ENCODE data around the gene CLDND2.

CLDND2 gene

GRCh38 chr19:51377422-51377821 is 8.6 kb upstream of the CLDND2 start:
- Histone ChIP-seq H3K9ac (ENCODE audit: low read length) (no peak overlapping the region), H3K4me1 (ENCODE audit: insufficient read depth, low read length) (no peaks in the 10 kb centered on the region), H3K27ac (ENCODE audit: low read depth, low read length) (no peak overlapping the region), H3K9me3 (ENCODE audit: low read length) (no peaks in the 10 kb centered on the region), H3K4me3 (ENCODE audit: low read depth in 1 of 2, low read length in 2 of 2) (no peak overlapping the region), H3K27me3 (ENCODE audit: control insufficient read depth in 1 of 2, insufficient read depth in 2 of 2, low read length in 2 of 2) (no peaks in the 10 kb centered on the region), H3K36me3 (ENCODE audit: insufficient read depth, low read length) (no peaks in the 10 kb centered on the region)

GRCh38 chr19:51375504-51376221 is 6.9 kb upstream of the CLDND2 start:
- Histone ChIP-seq H3K4me3 (ENCODE audit: low read depth in 1 of 2, low read length in 2 of 2) (no peak overlapping the region), H3K27me3 (ENCODE audit: control insufficient read depth in 1 of 2, insufficient read depth in 2 of 2, low read length in 2 of 2) (no peaks in the 10 kb centered on the region), H3K27ac (ENCODE audit: low read depth, low read length) (no peak overlapping the region), H3K9me3 (ENCODE audit: low read length) (no peaks in the 10 kb centered on the region), H3K9ac (ENCODE audit: low read length) (no peak overlapping the region), H3K36me3 (ENCODE audit: insufficient read depth, low read length) (no peaks in the 10 kb centered on the region), H3K4me1 (ENCODE audit: insufficient read depth, low read length) (no peaks in the 10 kb centered on the region)

- Histone ChIP-seq H3K27ac (ENCODE audit: low read depth, low read length) (no peak within 1 kb of the TSS), H3K36me3 (ENCODE audit: insufficient read depth, low read length) (no peaks in the 10 kb centered on the region), H3K4me3 (ENCODE audit: low read depth in 1 of 2, low read length in 2 of 2) (no peak within 1 kb of the TSS), H3K4me1 (ENCODE audit: insufficient read depth, low read length) (peaks cover 6% of the 10 kb centered on the region), H3K9me3 (ENCODE audit: low read length) (no peaks in the 10 kb centered on the region), H3K9ac (ENCODE audit: low read length) (no peak within 1 kb of the TSS), H3K27me3 (ENCODE audit: control insufficient read depth in 1 of 2, insufficient read depth in 2 of 2, low read length in 2 of 2) (no peaks in the 10 kb centered on the region)
These were observed 4.1 kb upstream of the CLDND2 start, which contains the start of gene NKG7 for GRCh38 chr19:51372649-51373504. NKG7 (minus strand) TSS chr19:51372654; CDS start chr19:51372535, 119 bp downstream.

- Histone ChIP-seq H3K27me3 (ENCODE audit: control insufficient read depth in 1 of 2, insufficient read depth in 2 of 2, low read length in 2 of 2) (no peaks in the 10 kb centered on the region), H3K4me3 (ENCODE audit: low read depth in 1 of 2, low read length in 2 of 2) (no peak overlapping the region), H3K9me3 (ENCODE audit: low read length) (no peaks in the 10 kb centered on the region), H3K27ac (ENCODE audit: low read depth, low read length) (no peak overlapping the region), H3K4me1 (ENCODE audit: insufficient read depth, low read length) (peaks cover 6% of the 10 kb centered on the region), H3K9ac (ENCODE audit: low read length) (no peak overlapping the region), H3K36me3 (ENCODE audit: insufficient read depth, low read length) (no peaks in the 10 kb centered on the region)
These were observed 3.3 kb upstream of the CLDND2 start for GRCh38 chr19:51372021-51372648.

DNA sequence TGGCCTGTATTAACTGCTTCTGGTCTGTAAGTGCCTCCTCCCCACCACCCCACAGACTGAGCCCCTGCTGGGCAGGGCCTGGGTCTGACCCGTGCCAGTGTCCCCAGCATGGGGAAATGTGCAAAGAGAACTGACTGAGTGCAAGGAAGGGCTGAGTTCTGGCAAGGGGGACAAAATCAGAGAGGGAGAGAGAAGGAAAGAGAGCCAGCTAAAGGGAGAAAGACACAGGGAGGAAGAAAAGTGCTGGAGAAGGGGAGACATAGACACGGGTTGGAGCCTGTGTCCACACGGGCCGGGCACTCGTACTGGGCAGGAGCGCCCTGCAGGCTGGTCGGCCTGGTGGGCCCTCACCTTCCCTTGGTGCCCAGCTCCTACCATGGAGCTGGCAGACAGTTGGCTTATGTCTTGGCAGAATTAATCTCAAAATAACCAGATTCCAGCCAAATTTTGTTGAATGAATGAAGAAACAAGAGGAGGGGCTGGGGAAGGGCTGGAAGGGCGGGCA is 2.4 kb upstream of the CLDND2 start:
- Histone ChIP-seq H3K9me3 (ENCODE audit: low read length) (no peaks in the 10 kb centered on the region), H3K4me3 (ENCODE audit: low read depth in 1 of 2, low read length in 2 of 2) (no peak overlapping the region), H3K4me1 (ENCODE audit: insufficient read depth, low read length) (peaks cover 6% of the 10 kb centered on the region), H3K27me3 (ENCODE audit: control insufficient read depth in 1 of 2, insufficient read depth in 2 of 2, low read length in 2 of 2) (no peaks in the 10 kb centered on the region), H3K27ac (ENCODE audit: low read depth, low read length) (no peak overlapping the region), H3K9ac (ENCODE audit: low read length) (no peak overlapping the region), H3K36me3 (ENCODE audit: insufficient read depth, low read length) (no peaks in the 10 kb centered on the region)

GRCh38 chr19:51370230-51370629 is 1.4 kb upstream of the CLDND2 start:
- H3K27ac ChIP-seq (ENCODE audit: low read depth, low read length) = no peak overlapping the region

DNA sequence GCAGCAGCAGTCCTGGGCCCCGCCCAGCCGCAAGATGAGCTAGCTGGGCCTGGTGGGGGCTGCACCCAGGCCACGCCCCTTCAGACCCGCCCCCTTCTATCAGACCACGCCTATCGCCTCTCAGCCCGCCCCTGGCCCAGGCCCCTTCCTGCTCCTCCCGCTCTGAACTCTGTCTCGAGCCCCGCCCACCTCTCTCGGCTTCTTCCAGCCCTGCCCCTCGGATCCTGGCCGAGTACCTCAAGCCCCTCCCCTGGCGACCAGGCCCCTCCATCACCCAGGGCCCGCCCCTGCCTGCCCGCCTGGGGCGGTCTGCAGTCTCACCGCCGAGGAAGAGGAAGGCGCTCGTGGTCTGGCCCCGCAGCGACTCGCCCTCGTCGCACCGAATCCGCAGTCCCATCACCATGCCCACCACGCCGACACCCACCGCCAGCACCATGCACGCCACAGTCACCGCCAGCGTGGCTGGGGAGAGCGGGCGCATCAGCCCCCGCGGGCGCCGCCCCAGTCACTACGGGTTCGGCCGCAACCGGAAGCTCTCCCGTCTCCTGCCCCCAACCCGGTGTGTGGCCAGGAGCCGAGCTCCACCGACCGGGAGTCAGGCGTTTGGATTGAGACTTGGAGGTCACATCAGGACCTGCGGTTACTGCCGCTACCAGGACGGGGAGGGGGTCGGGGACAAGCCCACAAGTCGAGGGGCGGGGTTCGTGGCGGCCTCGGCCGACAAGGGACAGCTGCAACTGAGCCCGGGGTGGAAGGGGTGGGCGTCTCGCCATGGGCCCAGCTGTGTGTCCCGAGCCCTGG is 1.0 kb downstream of the CLDND2 start:
- Histone ChIP-seq H3K36me3 (ENCODE audit: insufficient read depth, low read length) (no peaks in the 10 kb centered on the region), H3K4me1 (ENCODE audit: insufficient read depth, low read length) (peaks cover 18% of the 10 kb centered on the region), H3K4me3 (ENCODE audit: low read depth in 1 of 2, low read length in 2 of 2) (peak overlapping the region; percentile 79 to 84), H3K9ac (ENCODE audit: low read length) (no peak overlapping the region), H3K27ac (ENCODE audit: low read depth, low read length) (peak overlapping the region; percentile 74), H3K27me3 (ENCODE audit: control insufficient read depth in 1 of 2, insufficient read depth in 2 of 2, low read length in 2 of 2) (no peaks in the 10 kb centered on the region), H3K9me3 (ENCODE audit: low read length) (no peaks in the 10 kb centered on the region)

More at GRCh38 chr19:51370230-51370629, 1.4 kb upstream of the CLDND2 start:
- peaks cover 11% of the 10 kb centered on the region for H3K4me1 ChIP-seq (ENCODE audit: insufficient read depth, low read length)
- H3K9ac ChIP-seq (ENCODE audit: low read length) = no peak overlapping the region
- H3K9me3 ChIP-seq (ENCODE audit: low read length) = no peaks in the 10 kb centered on the region
- no peaks in the 10 kb centered on the region for H3K36me3 ChIP-seq (ENCODE audit: insufficient read depth, low read length)
- no peak overlapping the region for H3K4me3 ChIP-seq (ENCODE audit: low read depth in 1 of 2, low read length in 2 of 2)
- no peaks in the 10 kb centered on the region for H3K27me3 ChIP-seq (ENCODE audit: control insufficient read depth in 1 of 2, insufficient read depth in 2 of 2, low read length in 2 of 2)

- no peaks in the 10 kb centered on the region for H3K36me3 ChIP-seq (ENCODE audit: insufficient read depth, low read length)
- H3K27ac ChIP-seq (ENCODE audit: low read depth, low read length) = peak overlapping the region; percentile 99
- no peaks in the 10 kb centered on the region for H3K9me3 ChIP-seq (ENCODE audit: low read length)
- H3K4me1 ChIP-seq (ENCODE audit: insufficient read depth, low read length) = peaks cover 23% of the 10 kb centered on the region
- peak overlapping the region; percentile 79 to 84 for H3K4me3 ChIP-seq (ENCODE audit: low read depth in 1 of 2, low read length in 2 of 2)
- H3K27me3 ChIP-seq (ENCODE audit: control insufficient read depth in 1 of 2, insufficient read depth in 2 of 2, low read length in 2 of 2) = no peaks in the 10 kb centered on the region
- peak overlapping the region; percentile 97 for H3K9ac ChIP-seq (ENCODE audit: low read length)
These were observed 1.6 kb downstream of the CLDND2 start for GRCh38 chr19:51367255-51367564.

GRCh38 chr19:51366389-51367254 is 2.2 kb downstream of the CLDND2 start:
- Histone ChIP-seq H3K27ac (ENCODE audit: low read depth, low read length) (peak overlapping the region; percentile 99), H3K27me3 (ENCODE audit: control insufficient read depth in 1 of 2, insufficient read depth in 2 of 2, low read length in 2 of 2) (no peaks in the 10 kb centered on the region), H3K36me3 (ENCODE audit: insufficient read depth, low read length) (no peaks in the 10 kb centered on the region), H3K4me3 (ENCODE audit: low read depth in 1 of 2, low read length in 2 of 2) (peak overlapping the region; percentile 84 to 88), H3K9me3 (ENCODE audit: low read length) (no peaks in the 10 kb centered on the region), H3K9ac (ENCODE audit: low read length) (peak overlapping the region; percentile 97), H3K4me1 (ENCODE audit: insufficient read depth, low read length) (peaks cover 25% of the 10 kb centered on the region)

DNA sequence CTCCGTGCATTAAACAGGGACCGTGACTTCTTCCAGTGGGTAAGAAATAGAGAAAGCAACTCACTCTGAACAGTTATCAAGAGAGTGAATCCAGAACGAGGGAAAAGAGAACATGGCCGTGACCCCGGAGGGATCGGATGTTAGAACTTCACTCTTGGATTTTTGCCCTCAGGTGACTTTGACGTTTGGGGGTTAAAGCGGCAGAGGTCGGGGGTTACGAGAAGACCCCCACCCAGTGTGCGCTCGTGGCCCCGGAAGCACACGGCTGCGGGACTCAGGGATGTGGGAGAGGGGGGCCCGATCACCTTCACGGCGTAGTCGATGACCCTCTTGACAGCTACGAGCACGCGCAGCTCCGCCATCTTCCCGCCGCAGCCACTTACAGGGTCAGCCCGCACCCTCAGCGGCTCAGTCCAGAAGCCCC is 2.8 kb downstream of the CLDND2 start, which contains the start of gene ETFB:
ETFB (minus strand) TSS at position 424 of the 424 bp plus-strand sequence; CDS start at position 362, 62 bp downstream.
- H3K36me3 ChIP-seq (ENCODE audit: insufficient read depth, low read length) = no peaks in the 10 kb centered on the region
- no peaks in the 10 kb centered on the region for H3K27me3 ChIP-seq (ENCODE audit: control insufficient read depth in 1 of 2, insufficient read depth in 2 of 2, low read length in 2 of 2)
- peak within 1 kb of the TSS; percentile 99 for H3K27ac ChIP-seq (ENCODE audit: low read depth, low read length)
- peaks cover 25% of the 10 kb centered on the region for H3K4me1 ChIP-seq (ENCODE audit: insufficient read depth, low read length)
- peak within 1 kb of the TSS; percentile 84 to 88 for H3K4me3 ChIP-seq (ENCODE audit: low read depth in 1 of 2, low read length in 2 of 2)
- no peaks in the 10 kb centered on the region for H3K9me3 ChIP-seq (ENCODE audit: low read length)
- H3K9ac ChIP-seq (ENCODE audit: low read length) = peak within 1 kb of the TSS; percentile 97
